Neutrophil (primary cell): ENCODE data around the gene SCUBE3.
A peak's percentile ranks its signal among the peaks of the same experiment; 100 is the strongest.

Experiments
- H3K27ac ChIP-seq: fragments of 200-600 bp; sonication (generic); 2 replicates; pipeline ENCODE4 v1.5.1; 2016; ENCODE audit warnings: mild to moderate bottlenecking, moderate library complexity
- H3K27me3 ChIP-seq: fragments of 200-600 bp; sonication (generic); 2 replicates; pipeline ENCODE4 v1.6.0; 2016; ENCODE audit warnings: mild to moderate bottlenecking
- H3K36me3 ChIP-seq: fragments of 200-600 bp; sonication (generic); 2 replicates; pipeline ENCODE4 v1.5.1; 2017
- H3K4me1 ChIP-seq, 2 experiments: fragments of 200-600 bp in 1 of 2; sonication (generic) in 1 of 2; 1 replicate in 1 of 2; 2 replicates in 1 of 2; pipeline versions ENCODE4 v1.5.1 to v1.6.1; 2013 to 2016; ENCODE audit warnings: low read depth in 1 of 2, low read length in 1 of 2, mild to moderate bottlenecking in 1 of 2, moderate library complexity in 1 of 2; ENCODE audit not compliant: control insufficient read depth in 1 of 2, insufficient read depth in 1 of 2
- H3K4me3 ChIP-seq, 2 experiments: fragments of 200-600 bp in 1 of 2; sonication (generic) in 1 of 2; 1 replicate in 1 of 2; 2 replicates in 1 of 2; pipeline ENCODE4 v1.5.1; 2013 to 2016; ENCODE audit warnings: low read depth in 1 of 2, low read length in 1 of 2, mild to moderate bottlenecking in 1 of 2, moderate library complexity in 1 of 2
- H3K9me3 ChIP-seq: fragments of 200-600 bp; sonication (generic); 2 replicates; pipeline ENCODE4 v1.5.1; 2016
- CTCF ChIP-seq: fragments of 200-600 bp; sonication (generic); IDR thresholded peaks from 2 replicates; pipeline ENCODE4 v1.5.1; 2016; ENCODE audit warnings: antibody characterized with exemption

The SCUBE3 gene

GRCh38 chr6:35237476-35237875 is 23.7 kb downstream of the SCUBE3 start:
- no peak for TF ChIP-seq CTCF
- no peaks in the 10 kb centered on the region for H3K27me3 ChIP-seq
- H3K36me3 ChIP-seq, result no peaks in the 10 kb centered on the region
- H3K4me1 ChIP-seq, result no peaks in the 10 kb centered on the region
- no peak overlapping the region for H3K4me3 ChIP-seq
- H3K27ac ChIP-seq, result no peak overlapping the region
- H3K9me3 ChIP-seq, result no peaks in the 10 kb centered on the region

- Histone ChIP-seq H3K4me3 (no peak overlapping the region), H3K36me3 (no peaks in the 10 kb centered on the region), H3K27ac (no peak overlapping the region), H3K9me3 (no peaks in the 10 kb centered on the region), H3K4me1 (no peaks in the 10 kb centered on the region), H3K27me3 (no peaks in the 10 kb centered on the region)
- no peak for TF ChIP-seq CTCF
Observed at GRCh38 chr6:35238843-35239289, 25.1 kb downstream of the SCUBE3 start.

GRCh38 chr6:35239581-35239980 is 25.8 kb downstream of the SCUBE3 start:
- Histone ChIP-seq H3K36me3 (no peaks in the 10 kb centered on the region), H3K4me3 (no peak overlapping the region), H3K9me3 (no peaks in the 10 kb centered on the region), H3K4me1 (no peaks in the 10 kb centered on the region), H3K27me3 (no peaks in the 10 kb centered on the region), H3K27ac (no peak overlapping the region)
- TF ChIP-seq CTCF, result no peak

GRCh38 chr6:35240838-35241801 is 27.4 kb downstream of the SCUBE3 start:
- no peaks in the 10 kb centered on the region for H3K9me3 ChIP-seq
- H3K27me3 ChIP-seq, result no peaks in the 10 kb centered on the region
- H3K4me1 ChIP-seq, result no peaks in the 10 kb centered on the region
- H3K4me3 ChIP-seq, result no peak overlapping the region
- no peaks in the 10 kb centered on the region for H3K36me3 ChIP-seq
- TF ChIP-seq CTCF, result peak; percentile 83
- no peak overlapping the region for H3K27ac ChIP-seq

- no peak for TF ChIP-seq CTCF
- Histone ChIP-seq H3K4me1 (no peaks in the 10 kb centered on the region), H3K27ac (no peak overlapping the region), H3K4me3 (no peak overlapping the region), H3K27me3 (no peaks in the 10 kb centered on the region), H3K36me3 (no peaks in the 10 kb centered on the region), H3K9me3 (no peaks in the 10 kb centered on the region)
Observed at GRCh38 chr6:35242486-35242885, 28.7 kb downstream of the SCUBE3 start.
